Measurements from ENCODE around the gene PGA3. TPM values are rescaled to one million over a fixed set of nuclear protein-coding genes. Genes with fewer than 3 reads are reported as not detected.
"Not testable (repeated sequence)": the region's sequence is repeated elsewhere in the genome, so short reads cannot be mapped to it uniquely, and the experiment has no call there.

The PGA3 gene
- total RNA-seq, 1 donor = 0.21 TPM

DNA sequence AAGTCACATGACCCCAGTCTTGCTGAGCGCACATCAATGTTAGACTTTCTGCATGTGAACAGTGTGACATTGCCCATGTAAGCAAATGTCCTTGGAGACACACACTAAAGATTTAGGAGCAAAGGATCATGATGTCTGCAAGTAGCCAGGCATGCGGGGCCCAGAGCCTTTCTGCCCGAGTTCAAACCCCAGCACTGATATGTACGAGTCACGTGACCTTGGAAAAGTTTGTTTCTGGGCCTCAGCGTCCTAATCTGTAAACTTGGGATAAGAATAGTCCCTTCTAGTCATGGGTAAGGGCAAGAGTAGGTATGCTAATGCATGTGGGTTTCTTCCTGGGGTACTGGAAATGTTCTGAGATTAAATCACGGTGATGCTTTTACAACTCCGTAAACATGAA is 16.8 kb upstream of the PGA3 start:
- Histone ChIP-seq H3K27me3 (ENCODE audit: insufficient read depth, low read length) (no peaks in the 10 kb centered on the region), H3K4me3 (ENCODE audit: low read length) (no peak overlapping the region), H3K9me3 (ENCODE audit: low read depth, low read length) (no peaks in the 10 kb centered on the region), H3K4me1 (ENCODE audit: insufficient read depth, low read length) (no peaks in the 10 kb centered on the region)

DNA sequence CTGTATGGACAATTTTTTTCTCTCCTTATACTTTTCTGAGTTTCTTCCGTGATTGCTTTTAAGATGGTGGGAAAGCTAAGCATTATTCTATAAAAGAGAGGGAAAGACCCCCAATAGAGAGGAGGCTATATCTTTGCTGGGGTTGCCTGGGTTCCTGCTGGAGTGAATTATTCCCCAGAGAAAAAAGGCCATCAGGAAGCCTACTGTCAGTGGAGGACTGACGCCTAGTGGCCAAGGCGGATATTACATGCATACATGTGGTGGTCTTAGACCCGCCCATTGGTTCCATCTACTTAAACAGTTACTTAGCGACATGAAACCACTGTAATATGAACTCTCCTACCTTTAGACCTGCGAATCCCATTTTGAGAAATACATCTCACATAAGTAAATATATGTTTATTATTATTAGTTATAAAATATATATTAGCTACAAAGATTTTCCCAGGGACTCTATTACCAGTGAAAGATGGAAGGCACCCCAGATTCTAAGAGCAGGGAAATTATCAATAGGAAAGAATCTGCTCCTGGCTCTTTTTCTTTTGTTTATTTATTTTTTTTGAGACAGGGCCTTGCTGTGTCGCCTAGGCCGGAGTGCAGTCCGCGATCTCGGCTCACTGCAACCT is 15.7 kb upstream of the PGA3 start:
- H3K9me3 ChIP-seq (ENCODE audit: low read depth, low read length) = no peaks in the 10 kb centered on the region
- no peaks in the 10 kb centered on the region for H3K27me3 ChIP-seq (ENCODE audit: insufficient read depth, low read length)
- no peak overlapping the region for H3K4me3 ChIP-seq (ENCODE audit: low read length)
- H3K4me1 ChIP-seq (ENCODE audit: insufficient read depth, low read length) = no peaks in the 10 kb centered on the region

DNA sequence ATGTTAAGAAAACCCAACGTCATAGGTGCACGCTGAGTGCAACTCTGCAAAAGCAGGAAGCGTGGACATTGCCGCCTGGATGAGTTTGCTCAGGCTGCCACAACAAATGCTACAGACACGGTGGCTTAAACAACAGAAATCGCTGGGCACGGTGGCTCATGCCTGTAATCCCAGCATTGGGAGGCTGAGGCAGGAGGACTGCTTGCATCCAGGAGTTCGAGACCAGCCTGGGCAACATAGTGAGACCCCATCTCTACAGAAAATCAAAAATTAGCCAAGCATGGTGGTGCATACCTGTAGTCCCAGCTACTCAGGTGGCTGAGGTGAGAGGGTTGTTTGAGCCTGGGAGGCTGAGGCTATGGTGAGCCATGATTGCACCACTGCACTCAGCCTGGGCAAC is 13.4 kb upstream of the PGA3 start:
- Histone ChIP-seq H3K4me1 (ENCODE audit: insufficient read depth, low read length) (no peaks in the 10 kb centered on the region), H3K9me3 (ENCODE audit: low read depth, low read length) (no peaks in the 10 kb centered on the region), H3K4me3 (ENCODE audit: low read length) (no peak overlapping the region), H3K27me3 (ENCODE audit: insufficient read depth, low read length) (no peaks in the 10 kb centered on the region)

DNA sequence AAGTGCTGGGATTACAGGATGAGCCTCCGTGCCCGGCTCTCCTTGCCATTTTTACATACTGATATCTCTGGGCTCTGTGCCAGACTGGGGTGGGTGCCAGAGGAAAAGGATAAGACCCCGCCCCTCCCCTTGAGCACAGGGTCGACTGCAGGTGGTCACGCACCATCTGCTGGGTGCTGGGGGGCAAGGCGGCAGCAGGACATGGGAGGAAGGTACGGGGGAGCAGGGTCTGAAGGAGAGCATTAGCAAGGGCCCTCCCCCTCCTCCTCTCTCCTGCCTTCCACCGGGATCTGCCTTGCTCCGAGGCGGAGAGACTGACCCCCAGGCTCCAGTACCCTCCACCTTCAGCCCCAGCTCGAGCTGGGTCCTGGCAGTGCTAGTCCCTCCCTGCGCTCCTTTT is 9.7 kb upstream of the PGA3 start:
- Histone ChIP-seq H3K4me3 (ENCODE audit: low read length) (no peak overlapping the region), H3K4me1 (ENCODE audit: insufficient read depth, low read length) (no peaks in the 10 kb centered on the region), H3K27me3 (ENCODE audit: insufficient read depth, low read length) (no peaks in the 10 kb centered on the region)

DNA sequence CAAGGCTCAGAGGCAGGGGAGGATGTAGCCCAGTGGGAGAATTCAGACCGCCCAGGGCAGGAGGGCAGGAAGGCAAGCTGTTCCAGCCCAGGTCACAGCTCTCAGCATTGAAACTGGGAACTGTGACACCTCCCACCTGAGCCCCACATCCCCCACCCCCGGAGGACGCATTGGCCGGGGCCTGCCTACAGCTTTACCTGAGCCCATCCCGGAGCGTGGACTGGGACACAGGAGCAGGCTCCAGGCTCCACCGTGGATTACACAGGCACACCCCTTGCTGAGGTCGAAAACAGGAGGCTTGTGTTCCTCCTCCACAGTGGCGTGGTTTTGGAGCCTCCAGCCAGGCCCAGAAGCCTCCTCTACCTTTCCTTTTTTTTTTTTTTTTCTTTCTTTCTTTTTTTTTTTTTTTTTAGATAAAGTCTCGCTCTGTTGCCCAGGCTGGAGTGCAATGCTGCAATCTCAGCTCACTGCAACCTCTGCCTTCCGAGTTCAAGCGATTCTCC is 9.1 kb upstream of the PGA3 start:
- Histone ChIP-seq H3K27me3 (ENCODE audit: insufficient read depth, low read length) (no peaks in the 10 kb centered on the region), H3K4me3 (ENCODE audit: low read length) (no peak overlapping the region), H3K4me1 (ENCODE audit: insufficient read depth, low read length) (no peaks in the 10 kb centered on the region), H3K9me3 (ENCODE audit: low read depth, low read length) (no peaks in the 10 kb centered on the region)

More for the DNA sequence above, 9.7 kb upstream of the PGA3 start:
- H3K9me3 ChIP-seq (ENCODE audit: low read depth, low read length) = no peaks in the 10 kb centered on the region

DNA sequence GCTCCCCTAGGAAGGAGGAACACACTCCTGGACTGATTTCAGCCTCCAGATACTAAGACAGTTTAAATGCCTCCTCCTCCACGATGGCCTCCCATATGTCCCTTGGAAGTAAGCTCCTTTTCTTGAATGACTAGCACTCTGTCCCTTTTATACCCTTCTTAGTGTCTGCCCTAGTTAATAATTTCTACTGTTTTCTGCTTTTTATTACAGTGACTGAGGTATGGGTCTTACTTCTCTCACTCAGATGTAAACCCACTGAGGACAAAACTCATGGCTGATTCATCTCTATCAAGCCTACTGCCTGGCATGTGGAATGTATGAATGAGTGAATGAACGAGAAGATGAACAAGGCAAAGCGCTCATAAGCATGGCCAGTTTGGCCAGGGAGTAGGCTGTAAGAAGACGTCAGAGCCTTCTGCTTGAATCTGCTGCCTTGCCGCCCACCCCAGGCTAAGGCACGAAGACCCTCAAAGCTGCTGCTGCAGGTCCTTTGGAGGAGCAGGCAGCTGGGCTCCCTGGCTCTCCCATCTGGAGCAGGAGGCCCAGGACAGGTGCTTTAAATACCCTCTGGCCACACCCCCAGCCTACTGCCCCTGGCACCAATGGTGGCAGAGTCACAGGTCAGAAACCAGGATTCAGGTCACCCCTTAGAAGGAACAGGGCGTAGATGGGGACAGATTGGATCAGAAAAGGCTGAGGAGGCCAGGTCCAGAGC is 8.2 kb upstream of the PGA3 start:
- Histone ChIP-seq H3K9me3 (ENCODE audit: low read depth, low read length) (no peaks in the 10 kb centered on the region), H3K4me3 (ENCODE audit: low read length) (no peak overlapping the region), H3K4me1 (ENCODE audit: insufficient read depth, low read length) (no peaks in the 10 kb centered on the region), H3K27me3 (ENCODE audit: insufficient read depth, low read length) (no peaks in the 10 kb centered on the region)

DNA sequence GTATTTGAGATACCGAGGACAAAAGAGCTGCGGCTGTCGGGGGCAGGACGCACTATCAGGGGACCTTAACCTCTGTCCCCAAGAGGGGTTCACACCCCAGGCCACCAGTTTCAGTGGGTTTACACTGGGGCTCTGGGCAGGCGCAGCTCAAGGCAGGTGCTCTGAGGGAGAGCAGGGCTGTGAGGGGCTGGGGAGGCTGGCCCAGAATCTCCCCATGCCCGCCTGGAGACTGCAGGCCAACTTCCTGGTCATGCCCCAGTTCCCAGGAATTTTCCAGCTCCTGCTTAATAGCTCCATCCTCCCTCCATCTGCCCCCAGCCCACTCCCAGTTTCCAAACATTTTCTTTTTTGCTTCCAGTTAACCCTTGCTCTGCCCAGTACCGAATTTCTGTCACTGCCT is 7.6 kb upstream of the PGA3 start:
- H3K27me3 ChIP-seq (ENCODE audit: insufficient read depth, low read length) = no peaks in the 10 kb centered on the region
- no peaks in the 10 kb centered on the region for H3K4me1 ChIP-seq (ENCODE audit: insufficient read depth, low read length)
- H3K9me3 ChIP-seq (ENCODE audit: low read depth, low read length) = no peaks in the 10 kb centered on the region
- no peak overlapping the region for H3K4me3 ChIP-seq (ENCODE audit: low read length)

DNA sequence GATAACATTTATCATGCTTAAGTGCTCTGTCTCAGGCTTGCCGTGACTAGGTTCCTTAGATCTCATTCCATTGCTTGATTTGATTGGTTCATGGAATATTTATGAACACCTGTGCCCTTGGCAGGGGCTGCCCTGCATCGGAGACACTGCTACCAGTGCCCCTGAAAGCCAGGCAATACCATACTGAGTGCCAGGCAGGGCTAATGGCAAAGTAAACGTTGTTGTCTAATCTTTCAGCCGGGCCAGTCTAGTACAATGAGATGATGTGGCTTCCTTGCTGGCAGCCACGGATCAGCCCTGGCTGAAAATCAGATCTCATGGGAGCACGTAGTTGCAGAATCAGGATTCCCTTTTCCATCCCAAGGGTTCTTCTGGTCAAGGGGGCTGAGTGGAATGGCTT is 5.0 kb upstream of the PGA3 start:
- Histone ChIP-seq H3K9me3 (ENCODE audit: low read depth, low read length) (no peaks in the 10 kb centered on the region), H3K4me1 (ENCODE audit: insufficient read depth, low read length) (peaks cover 8% of the 10 kb centered on the region), H3K27me3 (ENCODE audit: insufficient read depth, low read length) (no peaks in the 10 kb centered on the region), H3K4me3 (ENCODE audit: low read length) (no peak overlapping the region)

DNA sequence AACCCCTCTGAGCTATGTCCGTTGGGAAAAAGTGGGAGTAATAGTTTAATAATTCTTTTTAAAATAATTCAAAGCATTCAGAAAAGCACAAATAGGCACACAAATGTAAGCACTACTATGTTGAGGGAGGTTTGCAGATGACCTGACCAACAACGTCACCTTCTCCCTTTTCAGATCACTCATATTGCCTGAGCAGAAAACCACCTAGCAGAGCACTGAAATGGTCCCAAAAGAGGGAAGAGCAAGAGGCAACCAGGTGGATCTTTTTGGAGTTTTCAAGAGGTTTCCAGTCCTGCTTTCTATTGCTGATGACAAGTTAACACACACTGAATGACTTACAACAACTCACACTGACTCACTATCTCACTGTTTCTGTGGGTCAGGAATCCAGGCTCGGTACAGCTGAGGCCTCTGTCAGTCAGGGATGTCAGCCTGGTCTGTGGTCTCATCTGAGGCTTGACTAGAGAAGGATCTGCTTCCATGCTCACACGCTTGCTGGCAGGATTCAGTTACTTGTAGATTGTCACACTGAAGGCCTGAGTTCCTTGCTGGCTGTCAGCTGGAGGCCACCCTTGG is 4.3 kb upstream of the PGA3 start:
- Histone ChIP-seq H3K9me3 (ENCODE audit: low read depth, low read length) (no peaks in the 10 kb centered on the region), H3K4me1 (ENCODE audit: insufficient read depth, low read length) (peaks cover 10% of the 10 kb centered on the region), H3K4me3 (ENCODE audit: low read length) (no peak overlapping the region), H3K27me3 (ENCODE audit: insufficient read depth, low read length) (no peaks in the 10 kb centered on the region)

DNA sequence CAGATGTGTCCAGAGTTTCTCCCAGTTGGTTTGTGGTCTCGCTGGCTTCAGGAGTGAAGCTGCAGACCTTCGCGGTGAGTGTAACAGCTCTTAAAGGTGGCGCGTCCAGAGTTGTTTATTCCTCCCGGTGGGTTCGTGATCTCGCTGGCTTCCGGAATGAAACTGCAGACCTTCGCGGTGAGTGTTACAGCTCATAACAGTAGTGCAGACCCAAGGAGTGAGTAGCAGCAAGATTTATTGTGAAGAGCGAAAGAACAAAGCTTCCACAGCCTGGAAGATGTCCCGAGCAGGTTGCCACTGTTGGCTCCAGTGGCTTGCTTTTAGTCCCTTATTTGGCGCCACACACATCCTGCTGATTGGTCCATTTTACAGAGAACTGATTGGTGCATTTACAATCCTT is 1.8 kb upstream of the PGA3 start:
- no peaks in the 10 kb centered on the region for H3K9me3 ChIP-seq (ENCODE audit: low read depth, low read length)
- no peak overlapping the region for H3K4me3 ChIP-seq (ENCODE audit: low read length)
- H3K4me1 ChIP-seq (ENCODE audit: insufficient read depth, low read length) = peaks cover 13% of the 10 kb centered on the region
- H3K27me3 ChIP-seq (ENCODE audit: insufficient read depth, low read length) = no peaks in the 10 kb centered on the region

DNA sequence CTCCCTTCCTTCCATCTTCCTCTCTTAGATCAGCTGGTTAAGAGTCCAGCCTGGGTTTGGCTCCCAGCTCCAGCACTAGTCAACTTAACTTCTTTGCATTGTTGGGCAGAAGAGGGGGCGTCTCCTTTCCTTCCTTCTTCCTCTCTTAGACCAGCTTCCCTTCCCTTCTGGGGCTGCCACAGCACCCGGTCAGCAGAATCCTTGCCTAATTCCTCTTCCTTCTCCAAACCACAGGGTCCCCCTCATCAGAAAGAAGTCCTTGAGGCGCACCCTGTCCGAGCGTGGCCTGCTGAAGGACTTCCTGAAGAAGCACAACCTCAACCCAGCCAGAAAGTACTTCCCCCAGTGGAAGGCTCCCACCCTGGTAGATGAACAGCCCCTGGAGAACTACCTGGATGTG is 558 bp downstream of the PGA3 start:
- not testable (repeated sequence) for H3K9me3 ChIP-seq (ENCODE audit: low read depth, low read length); H3K27me3 ChIP-seq (ENCODE audit: insufficient read depth, low read length); H3K4me3 ChIP-seq (ENCODE audit: low read length)
- H3K4me1 ChIP-seq (ENCODE audit: insufficient read depth, low read length) = peaks cover 13% of the 10 kb centered on the region

DNA sequence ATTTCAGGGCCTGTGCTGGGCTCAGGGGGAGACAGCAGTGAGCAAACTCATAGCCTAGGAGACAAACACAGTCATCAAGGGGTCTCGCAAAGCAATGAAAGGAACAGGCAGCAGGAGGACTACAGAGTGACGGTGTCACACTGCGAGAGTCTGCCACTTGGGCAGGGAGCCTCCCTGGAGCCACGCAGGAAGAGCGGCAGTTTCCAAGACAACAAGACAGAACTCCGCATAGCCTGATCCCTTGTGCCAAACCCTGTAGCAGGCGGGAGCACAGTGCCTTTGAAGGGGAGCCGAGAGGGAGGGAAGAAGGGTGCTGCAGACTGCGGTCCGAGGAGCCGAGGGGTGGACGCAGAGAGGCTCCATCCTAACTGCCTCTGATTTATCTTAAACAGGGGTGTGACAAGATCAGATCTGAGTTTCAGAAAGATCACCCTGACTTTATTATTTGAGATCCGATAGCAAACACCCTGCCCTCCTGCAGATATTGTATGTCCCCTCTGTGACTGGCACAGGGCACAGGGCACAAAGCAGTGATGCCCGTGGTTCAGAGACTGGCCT is 1.3 kb downstream of the PGA3 start:
- not testable (repeated sequence) for H3K9me3 ChIP-seq (ENCODE audit: low read depth, low read length); H3K4me3 ChIP-seq (ENCODE audit: low read length); H3K27me3 ChIP-seq (ENCODE audit: insufficient read depth, low read length)
- peaks cover 13% of the 10 kb centered on the region for H3K4me1 ChIP-seq (ENCODE audit: insufficient read depth, low read length)

DNA sequence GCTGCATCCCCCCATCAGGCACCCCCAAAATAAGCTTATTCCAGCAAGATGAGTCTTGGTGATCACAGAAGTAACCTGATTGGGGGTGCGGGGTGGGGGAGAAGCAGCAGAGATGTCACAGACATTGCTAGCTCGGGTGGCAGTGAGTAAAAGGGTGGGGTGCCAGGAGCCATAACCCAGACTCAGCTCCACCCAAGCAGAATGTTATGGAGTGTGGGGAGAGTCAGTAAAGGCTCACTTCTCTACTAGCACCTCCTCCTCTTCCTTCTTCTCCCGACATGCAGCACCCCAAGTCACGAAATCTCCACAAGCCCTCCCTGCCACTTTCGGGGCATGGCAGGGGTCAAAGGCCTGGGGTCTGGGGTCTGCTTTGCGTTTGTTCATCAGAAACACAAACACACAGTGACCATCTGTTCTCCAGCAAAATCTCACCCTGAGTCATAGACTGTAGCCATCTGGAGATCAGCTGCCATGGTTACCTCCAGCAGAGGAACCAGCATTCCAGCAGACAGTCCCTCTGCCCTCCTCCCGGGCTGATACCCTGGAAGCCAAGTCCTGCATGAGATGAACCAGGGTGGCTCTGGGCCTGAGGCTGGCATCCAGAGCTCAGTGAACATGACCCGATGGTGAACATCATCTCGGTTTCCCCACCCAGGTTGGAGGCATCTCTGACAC is 4.5 kb downstream of the PGA3 start:
- not testable (repeated sequence) for H3K27me3 ChIP-seq (ENCODE audit: insufficient read depth, low read length); H3K9me3 ChIP-seq (ENCODE audit: low read depth, low read length); H3K4me3 ChIP-seq (ENCODE audit: low read length)
- peaks cover 11% of the 10 kb centered on the region for H3K4me1 ChIP-seq (ENCODE audit: insufficient read depth, low read length)

DNA sequence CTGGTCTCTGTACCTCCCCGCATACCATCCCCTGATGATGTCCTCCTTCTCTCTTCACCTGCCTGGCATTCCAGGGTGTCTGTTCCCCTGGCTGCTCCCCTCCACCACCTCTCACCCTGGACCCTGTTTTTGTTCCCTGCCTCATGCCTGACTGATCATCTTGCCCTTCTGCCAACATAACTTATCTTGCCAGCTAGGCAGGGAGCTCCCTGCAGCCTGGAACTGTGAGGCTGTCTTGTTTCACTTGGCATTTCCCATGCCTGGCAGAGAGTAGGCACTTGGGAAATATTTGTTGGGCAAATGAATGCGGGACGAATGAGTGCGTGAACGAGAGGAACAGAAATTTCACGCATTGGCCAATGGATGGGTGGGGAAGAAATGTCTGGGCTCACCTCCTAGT is 7.3 kb downstream of the PGA3 start:
- not testable (repeated sequence) for H3K9me3 ChIP-seq (ENCODE audit: low read depth, low read length); H3K4me3 ChIP-seq (ENCODE audit: low read length); H3K27me3 ChIP-seq (ENCODE audit: insufficient read depth, low read length); H3K4me1 ChIP-seq (ENCODE audit: insufficient read depth, low read length)

DNA sequence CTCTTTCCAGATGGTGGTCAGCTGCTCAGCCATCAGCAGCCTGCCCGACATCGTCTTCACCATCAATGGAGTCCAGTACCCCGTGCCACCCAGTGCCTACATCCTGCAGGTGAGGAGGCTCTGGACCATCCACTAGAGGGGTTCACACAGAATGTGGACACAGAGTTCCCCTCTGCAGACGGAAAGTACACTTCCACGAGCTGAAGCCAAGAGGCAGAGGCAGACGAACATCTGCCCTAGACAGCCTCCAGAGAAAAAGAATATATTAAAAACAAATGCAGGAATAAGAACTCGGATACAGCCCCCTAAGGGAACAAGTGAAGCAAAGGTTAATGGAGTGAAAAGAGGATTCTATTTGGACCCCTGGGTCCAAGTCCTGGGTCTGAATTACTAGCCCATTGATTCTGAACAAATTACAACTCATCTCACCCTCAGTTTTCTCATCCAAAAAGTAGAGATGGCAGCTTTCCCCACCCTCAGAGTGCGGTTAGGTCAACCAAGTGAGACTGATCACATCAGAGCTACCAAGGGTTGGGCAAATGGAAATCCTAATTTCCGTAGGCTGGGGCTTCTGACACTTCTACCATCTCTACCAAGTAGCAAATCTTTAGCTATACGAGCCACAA is 8.1 kb downstream of the PGA3 start:
- H3K4me1 ChIP-seq (ENCODE audit: insufficient read depth, low read length); H3K9me3 ChIP-seq (ENCODE audit: low read depth, low read length); H3K27me3 ChIP-seq (ENCODE audit: insufficient read depth, low read length); H3K4me3 ChIP-seq (ENCODE audit: low read length): not testable (repeated sequence)
